HEK293 (cell line): ENCODE results near the gene CST7.

Experiments
- ATF2 ChIP-seq: fragments of 450-650 bp; formaldehyde crosslinking; IDR thresholded peaks from 2 replicates; pipeline ENCODE4 v1.5.1; 2016; ENCODE audit warnings: missing biosample characterization, missing genetic modification characterization, low read depth
- CTCF ChIP-seq: fragments of 450-650 bp; formaldehyde crosslinking; IDR thresholded peaks from 2 replicates; pipeline ENCODE4 v1.5.1; 2016; ENCODE audit warnings: missing biosample characterization, missing genetic modification characterization
- ZBTB20 ChIP-seq: fragments of 450-650 bp; formaldehyde crosslinking; IDR thresholded peaks from 2 replicates; pipeline ENCODE4 v1.5.1; 2016; ENCODE audit warnings: missing biosample characterization, missing genetic modification characterization
- ZBTB8A ChIP-seq: fragments of 450-650 bp; formaldehyde crosslinking; IDR thresholded peaks from 2 replicates; pipeline ENCODE4 v1.5.1; 2016; ENCODE audit warnings: missing biosample characterization, missing genetic modification characterization
- ZNF324 ChIP-seq: fragments of 450-650 bp; formaldehyde crosslinking; IDR thresholded peaks from 2 replicates; pipeline ENCODE4 v1.5.1; 2016; ENCODE audit warnings: missing biosample characterization, missing genetic modification characterization
- ZNF791 ChIP-seq: fragments of 450-650 bp; formaldehyde crosslinking; IDR thresholded peaks from 2 replicates; pipeline ENCODE4 v1.5.1; 2016; ENCODE audit warnings: missing biosample characterization, missing genetic modification characterization
- TF ChIP-seq, protein P1 (sequence below): fragments of 450-650 bp; formaldehyde crosslinking; IDR thresholded peaks from 2 replicates; pipeline ENCODE4 v1.5.1; 2016; ENCODE audit warnings: missing biosample characterization, missing genetic modification characterization
- TF ChIP-seq, protein P2 (sequence below): fragments of 450-650 bp; formaldehyde crosslinking; IDR thresholded peaks from 2 replicates; pipeline ENCODE4 v1.5.1; 2016; ENCODE audit warnings: missing biosample characterization, missing genetic modification characterization
- TF ChIP-seq, protein P3 (sequence below): fragments of 450-650 bp; IDR thresholded peaks from 2 replicates; pipeline ENCODE4 v1.5.1; 2018; ENCODE audit warnings: missing biosample characterization, missing genetic modification characterization

DNA sequence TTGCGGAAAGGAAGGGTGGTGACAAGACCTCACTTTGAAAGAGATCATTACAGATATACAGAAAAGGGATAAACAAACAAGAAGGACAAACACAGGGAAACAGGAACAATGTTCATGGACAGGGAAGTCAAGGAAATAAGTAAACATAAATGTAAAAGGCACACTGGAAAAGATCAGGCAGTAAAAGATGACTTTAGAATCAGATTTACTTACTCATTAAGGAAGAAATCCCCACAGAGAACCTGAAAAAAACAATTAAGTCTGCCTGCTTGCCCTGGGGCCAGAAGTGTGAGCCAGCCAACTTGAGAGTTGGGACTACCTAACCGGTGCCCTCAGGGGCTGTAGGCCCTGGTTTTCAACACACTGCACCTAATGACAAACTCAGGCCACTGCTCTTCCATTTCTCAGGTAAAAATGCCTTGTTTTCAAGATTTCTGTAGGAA lies 41.8 kb downstream of the CST7 start:
- TF ChIP-seq ZBTB20 (tag by site-specific recombination) (no peak), ATF2 (tag by site-specific recombination) (no peak), ZBTB8A (tag by site-specific recombination) (no peak), CTCF (tag by site-specific recombination) (no peak), ZNF324 (tag by site-specific recombination) (no peak), ZNF791 (no peak)
- TF ChIP-seq, protein P1, sequence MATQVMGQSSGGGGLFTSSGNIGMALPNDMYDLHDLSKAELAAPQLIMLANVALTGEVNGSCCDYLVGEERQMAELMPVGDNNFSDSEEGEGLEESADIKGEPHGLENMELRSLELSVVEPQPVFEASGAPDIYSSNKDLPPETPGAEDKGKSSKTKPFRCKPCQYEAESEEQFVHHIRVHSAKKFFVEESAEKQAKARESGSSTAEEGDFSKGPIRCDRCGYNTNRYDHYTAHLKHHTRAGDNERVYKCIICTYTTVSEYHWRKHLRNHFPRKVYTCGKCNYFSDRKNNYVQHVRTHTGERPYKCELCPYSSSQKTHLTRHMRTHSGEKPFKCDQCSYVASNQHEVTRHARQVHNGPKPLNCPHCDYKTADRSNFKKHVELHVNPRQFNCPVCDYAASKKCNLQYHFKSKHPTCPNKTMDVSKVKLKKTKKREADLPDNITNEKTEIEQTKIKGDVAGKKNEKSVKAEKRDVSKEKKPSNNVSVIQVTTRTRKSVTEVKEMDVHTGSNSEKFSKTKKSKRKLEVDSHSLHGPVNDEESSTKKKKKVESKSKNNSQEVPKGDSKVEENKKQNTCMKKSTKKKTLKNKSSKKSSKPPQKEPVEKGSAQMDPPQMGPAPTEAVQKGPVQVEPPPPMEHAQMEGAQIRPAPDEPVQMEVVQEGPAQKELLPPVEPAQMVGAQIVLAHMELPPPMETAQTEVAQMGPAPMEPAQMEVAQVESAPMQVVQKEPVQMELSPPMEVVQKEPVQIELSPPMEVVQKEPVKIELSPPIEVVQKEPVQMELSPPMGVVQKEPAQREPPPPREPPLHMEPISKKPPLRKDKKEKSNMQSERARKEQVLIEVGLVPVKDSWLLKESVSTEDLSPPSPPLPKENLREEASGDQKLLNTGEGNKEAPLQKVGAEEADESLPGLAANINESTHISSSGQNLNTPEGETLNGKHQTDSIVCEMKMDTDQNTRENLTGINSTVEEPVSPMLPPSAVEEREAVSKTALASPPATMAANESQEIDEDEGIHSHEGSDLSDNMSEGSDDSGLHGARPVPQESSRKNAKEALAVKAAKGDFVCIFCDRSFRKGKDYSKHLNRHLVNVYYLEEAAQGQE (tag by site-specific recombination) = no peak
- TF ChIP-seq, protein P2, sequence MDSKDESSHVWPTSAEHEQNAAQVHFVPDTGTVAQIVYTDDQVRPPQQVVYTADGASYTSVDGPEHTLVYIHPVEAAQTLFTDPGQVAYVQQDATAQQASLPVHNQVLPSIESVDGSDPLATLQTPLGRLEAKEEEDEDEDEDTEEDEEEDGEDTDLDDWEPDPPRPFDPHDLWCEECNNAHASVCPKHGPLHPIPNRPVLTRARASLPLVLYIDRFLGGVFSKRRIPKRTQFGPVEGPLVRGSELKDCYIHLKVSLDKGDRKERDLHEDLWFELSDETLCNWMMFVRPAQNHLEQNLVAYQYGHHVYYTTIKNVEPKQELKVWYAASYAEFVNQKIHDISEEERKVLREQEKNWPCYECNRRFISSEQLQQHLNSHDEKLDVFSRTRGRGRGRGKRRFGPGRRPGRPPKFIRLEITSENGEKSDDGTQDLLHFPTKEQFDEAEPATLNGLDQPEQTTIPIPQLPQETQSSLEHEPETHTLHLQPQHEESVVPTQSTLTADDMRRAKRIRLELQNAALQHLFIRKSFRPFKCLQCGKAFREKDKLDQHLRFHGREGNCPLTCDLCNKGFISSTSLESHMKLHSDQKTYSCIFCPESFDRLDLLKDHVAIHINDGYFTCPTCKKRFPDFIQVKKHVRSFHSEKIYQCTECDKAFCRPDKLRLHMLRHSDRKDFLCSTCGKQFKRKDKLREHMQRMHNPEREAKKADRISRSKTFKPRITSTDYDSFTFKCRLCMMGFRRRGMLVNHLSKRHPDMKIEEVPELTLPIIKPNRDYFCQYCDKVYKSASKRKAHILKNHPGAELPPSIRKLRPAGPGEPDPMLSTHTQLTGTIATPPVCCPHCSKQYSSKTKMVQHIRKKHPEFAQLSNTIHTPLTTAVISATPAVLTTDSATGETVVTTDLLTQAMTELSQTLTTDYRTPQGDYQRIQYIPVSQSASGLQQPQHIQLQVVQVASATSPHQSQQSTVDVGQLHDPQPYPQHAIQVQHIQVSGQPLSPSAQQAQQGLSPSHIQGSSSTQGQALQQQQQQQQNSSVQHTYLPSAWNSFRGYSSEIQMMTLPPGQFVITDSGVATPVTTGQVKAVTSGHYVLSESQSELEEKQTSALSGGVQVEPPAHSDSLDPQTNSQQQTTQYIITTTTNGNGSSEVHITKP (tag by site-specific recombination) = no peak
- TF ChIP-seq, protein P3, sequence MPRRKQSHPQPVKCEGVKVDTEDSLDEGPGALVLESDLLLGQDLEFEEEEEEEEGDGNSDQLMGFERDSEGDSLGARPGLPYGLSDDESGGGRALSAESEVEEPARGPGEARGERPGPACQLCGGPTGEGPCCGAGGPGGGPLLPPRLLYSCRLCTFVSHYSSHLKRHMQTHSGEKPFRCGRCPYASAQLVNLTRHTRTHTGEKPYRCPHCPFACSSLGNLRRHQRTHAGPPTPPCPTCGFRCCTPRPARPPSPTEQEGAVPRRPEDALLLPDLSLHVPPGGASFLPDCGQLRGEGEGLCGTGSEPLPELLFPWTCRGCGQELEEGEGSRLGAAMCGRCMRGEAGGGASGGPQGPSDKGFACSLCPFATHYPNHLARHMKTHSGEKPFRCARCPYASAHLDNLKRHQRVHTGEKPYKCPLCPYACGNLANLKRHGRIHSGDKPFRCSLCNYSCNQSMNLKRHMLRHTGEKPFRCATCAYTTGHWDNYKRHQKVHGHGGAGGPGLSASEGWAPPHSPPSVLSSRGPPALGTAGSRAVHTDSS = no peak
